Tibial nerve (tissue), 4 donors: ENCODE results near the gene PRKCE.

Experiments
- CTCF ChIP-seq, 5 experiments: fragments of 200-600 bp in 3 of 5; fragments of 450-650 bp in 2 of 5; sonication (generic) in 3 of 5; IDR thresholded peaks; one replicate each; pipeline ENCODE4 v1.5.1; 2016 to 2019; ENCODE audit warnings: antibody characterized with exemption in 5 of 5, mild to moderate bottlenecking in 3 of 5, moderate library complexity in 2 of 5
- EP300 ChIP-seq, 2 donors: sonication (generic); formaldehyde crosslinking; IDR thresholded peaks; one replicate each; pipeline ENCODE4 v1.6.1; 2017; ENCODE audit warnings: antibody characterized with exemption in 2 of 2, mild to moderate bottlenecking in 1 of 2
- POLR2A ChIP-seq, 2 donors: fragments of 450-650 bp; IDR thresholded peaks; one replicate each; pipeline ENCODE4 v1.6.1; 2017; ENCODE audit warnings: antibody characterized with exemption in 2 of 2, mild to moderate bottlenecking in 2 of 2, moderate library complexity in 2 of 2

- TF ChIP-seq CTCF (IDR thresholded peaks at IDR 0.05) (no peak), POLR2A (IDR thresholded peaks at IDR 0.05) (no peak), EP300 (IDR thresholded peaks at IDR 0.05) (no peak)
Measured at GRCh38 chr2:45732946-45733345, 81.5 kb downstream of the PRKCE start.
